ENCODE data around the gene CDH13.

- TF ChIP-seq POLR2A (IDR thresholded peaks at IDR 0.05), result no peak
- no peak for TF ChIP-seq CTCF (IDR thresholded peaks at IDR 0.05)
Observed at GRCh38 chr16:83110269-83110668, 483.5 kb downstream of the CDH13 start.

All from body of pancreas (tissue), 4 donors.